ENCODE results near the gene SERPINA6.
"Not testable (repeated sequence)": the region's sequence is repeated elsewhere in the genome, so short reads cannot be mapped to it uniquely, and the experiment has no call there.

Gene SERPINA6

GRCh38 chr14:94320243-94320642 lies 2.9 kb downstream of the SERPINA6 start:
- no peak for DNase-seq

- no peak for DNase-seq
Measured at GRCh38 chr14:94317259-94317658, 5.9 kb downstream of the SERPINA6 start.

- DNase-seq: no peak
Measured at GRCh38 chr14:94316692-94317091, 6.4 kb downstream of the SERPINA6 start.

GRCh38 chr14:94314890-94315289 lies 8.2 kb downstream of the SERPINA6 start:
- no peak for DNase-seq

GRCh38 chr14:94313991-94314655 lies 9.0 kb downstream of the SERPINA6 start:
- no peak for DNase-seq

GRCh38 chr14:94312481-94313246 lies 10.5 kb downstream of the SERPINA6 start:
- DNase-seq: no peak

GRCh38 chr14:94310248-94310647 lies 12.9 kb downstream of the SERPINA6 start:
- DNase-seq: no peak

GRCh38 chr14:94309721-94310120 lies 13.4 kb downstream of the SERPINA6 start:
- DNase-seq: no peak

- peak; percentile 23 for DNase-seq
Measured at GRCh38 chr14:94307410-94307992, 15.6 kb downstream of the SERPINA6 start.

GRCh38 chr14:94306047-94306978 lies 16.8 kb downstream of the SERPINA6 start:
- DNase-seq: no peak

GRCh38 chr14:94305620-94306019 lies 17.5 kb downstream of the SERPINA6 start:
- DNase-seq: no peak

- no peak for DNase-seq
Measured at GRCh38 chr14:94304243-94304642, 18.9 kb downstream of the SERPINA6 start.

GRCh38 chr14:94303111-94303510 lies 20.0 kb downstream of the SERPINA6 start:
- DNase-seq: no peak

GRCh38 chr14:94298130-94298529 lies 25.0 kb downstream of the SERPINA6 start:
- no peak for DNase-seq

- not testable (repeated sequence) for DNase-seq
Measured at GRCh38 chr14:94296181-94296545, 27.0 kb downstream of the SERPINA6 start.

GRCh38 chr14:94295360-94296180 lies 27.6 kb downstream of the SERPINA6 start:
- no peak for DNase-seq

- no peak for DNase-seq
Measured at GRCh38 chr14:94293578-94293924, 29.6 kb downstream of the SERPINA6 start.

- no peak for DNase-seq
Measured at GRCh38 chr14:94292872-94293577, 30.1 kb downstream of the SERPINA6 start, which contains the start of gene SERPINA10. TSS of gene SERPINA10 (minus strand) at chr14:94293268. CDS start at chr14:94290593, 2,675 bp downstream.

GRCh38 chr14:94292526-94292871 lies 30.6 kb downstream of the SERPINA6 start:
- no peak for DNase-seq

- DNase-seq: no peak
Measured at GRCh38 chr14:94291906-94292525, 31.1 kb downstream of the SERPINA6 start.

Measured in activated CD4-positive, alpha-beta T cell treated with anti-CD3 and anti-CD28 coated beads, Interleukin-2, amount 50 U/mL, for 16 hours (primary cell).